NCI-H2081 treated with DMSO at 0.1 percent for 48 hours (cell line): ENCODE data around the gene VASH1.
"Not testable (repeated sequence)": the region's sequence is repeated elsewhere in the genome, so short reads cannot be mapped to it uniquely, and the experiment has no call there.

Source experiments
- DNase-seq: peaks from one replicate; lab custom pipeline; 2025; lab: John Stamatoyannopoulos, UW

The VASH1 gene

DNA sequence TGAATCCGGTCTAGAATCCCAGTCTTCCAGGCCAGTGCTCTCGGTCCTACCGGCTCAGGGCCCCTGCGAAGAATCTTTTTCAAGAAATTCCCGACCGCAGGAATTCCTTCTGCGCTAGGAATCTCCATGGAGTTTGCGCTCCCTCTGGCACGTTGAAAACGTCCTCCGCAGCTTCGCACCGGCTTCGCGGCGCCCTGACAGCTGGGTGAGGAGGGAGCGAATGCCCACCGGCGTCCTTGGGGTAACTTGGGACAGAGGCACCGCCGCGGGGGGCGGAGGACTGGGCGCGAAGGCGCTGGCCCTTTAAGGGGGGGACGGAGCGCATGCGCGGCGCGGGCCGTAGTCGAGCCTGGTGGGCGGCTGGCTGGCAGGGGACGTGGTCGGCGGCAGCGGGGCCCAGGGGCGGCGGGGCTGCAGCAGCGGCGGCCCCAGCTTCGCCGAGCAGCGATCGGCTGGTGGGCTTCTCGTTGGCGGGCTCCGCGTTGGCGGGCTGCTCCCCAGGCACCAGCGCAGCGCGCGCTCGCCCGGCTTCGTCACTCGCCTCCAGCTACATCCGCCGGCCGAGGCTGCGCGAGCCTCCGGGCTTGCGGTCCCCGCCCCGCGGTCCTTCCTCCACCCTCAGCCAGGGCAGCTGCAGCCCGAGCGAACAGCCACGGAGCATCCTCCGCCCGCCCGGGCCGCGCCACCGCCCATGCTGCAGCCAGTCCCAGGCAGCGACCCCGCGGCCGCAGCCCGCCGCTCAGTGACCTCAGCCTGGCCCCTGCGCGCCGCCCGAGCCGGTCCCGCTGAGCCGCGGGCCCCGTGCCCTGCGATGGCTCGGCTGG lies at the start of gene VASH1:
TSS of gene VASH1 (plus strand) at position 333 of the 824 bp plus-strand sequence. CDS start 1,354 bp downstream, outside the sequence.
- DNase-seq: no peak

DNA sequence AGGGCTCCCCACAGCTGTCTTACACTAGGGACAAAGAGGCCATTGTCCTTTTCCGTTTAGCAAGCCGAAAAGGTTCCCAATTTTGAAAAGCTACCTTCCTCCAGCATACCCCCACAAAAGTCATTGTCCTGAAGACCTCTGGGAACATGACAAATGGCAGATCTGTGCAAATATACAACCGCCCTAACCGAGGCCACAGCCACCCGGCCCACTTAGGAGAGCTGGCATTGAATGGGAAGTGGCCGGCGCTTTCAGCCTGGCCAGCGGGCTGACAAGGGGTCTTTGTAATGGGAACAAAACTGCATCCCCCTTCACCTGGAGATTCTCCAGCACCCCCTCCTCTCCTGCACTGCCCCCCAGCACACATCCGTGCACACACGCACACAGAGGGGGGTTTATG lies 48.1 kb upstream of the VASH1 start:
- no peak for DNase-seq

DNA sequence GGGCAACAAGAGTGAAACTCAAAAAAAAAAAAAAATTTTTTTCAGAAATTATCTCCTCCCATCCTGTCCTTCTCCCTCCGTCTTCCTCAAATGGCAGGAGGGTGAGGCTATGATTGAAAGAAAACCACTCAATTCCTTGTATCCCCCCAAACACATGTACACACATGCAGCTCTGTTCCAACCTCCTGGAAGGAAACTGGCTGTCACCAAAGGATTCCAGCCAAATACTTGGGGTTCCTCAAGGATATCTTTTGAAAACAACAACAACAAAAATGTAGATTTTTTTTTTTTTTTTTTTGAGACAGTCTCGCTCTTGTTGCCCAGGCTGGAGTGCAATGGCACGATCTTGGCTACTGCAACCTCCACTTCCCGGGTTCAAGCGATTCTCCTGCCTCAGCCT lies 46.8 kb upstream of the VASH1 start:
- DNase-seq: no peak

GRCh38 chr14:76715101-76715500 lies 46.2 kb upstream of the VASH1 start:
- no peak for DNase-seq

DNA sequence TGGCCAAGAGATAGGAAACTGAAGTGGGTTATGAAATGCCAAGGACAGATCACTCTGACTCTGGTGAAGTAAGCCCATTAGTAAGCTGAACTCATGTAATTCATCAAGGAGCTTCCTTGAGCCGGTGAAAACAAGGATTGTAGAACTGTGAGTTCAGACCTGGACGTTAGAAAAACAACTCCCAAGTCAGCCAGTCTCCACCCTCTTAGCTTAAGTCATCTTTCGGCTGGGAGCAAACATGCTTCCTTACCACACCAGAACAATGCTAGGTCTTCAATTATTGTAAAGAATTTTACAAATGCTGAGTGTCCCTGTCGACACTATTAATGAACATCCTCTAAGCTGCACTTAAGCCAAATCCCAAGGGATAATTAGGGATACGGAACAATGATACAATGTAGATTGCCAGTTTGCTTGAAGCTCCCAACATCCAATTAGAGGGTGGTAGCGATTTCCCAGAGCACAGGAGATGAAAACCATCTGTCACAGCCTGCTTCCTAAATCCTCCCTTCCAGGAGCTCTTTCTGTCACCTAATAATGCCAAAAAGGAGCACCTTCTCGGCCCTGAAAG lies 45.7 kb upstream of the VASH1 start:
- DNase-seq: no peak

DNA sequence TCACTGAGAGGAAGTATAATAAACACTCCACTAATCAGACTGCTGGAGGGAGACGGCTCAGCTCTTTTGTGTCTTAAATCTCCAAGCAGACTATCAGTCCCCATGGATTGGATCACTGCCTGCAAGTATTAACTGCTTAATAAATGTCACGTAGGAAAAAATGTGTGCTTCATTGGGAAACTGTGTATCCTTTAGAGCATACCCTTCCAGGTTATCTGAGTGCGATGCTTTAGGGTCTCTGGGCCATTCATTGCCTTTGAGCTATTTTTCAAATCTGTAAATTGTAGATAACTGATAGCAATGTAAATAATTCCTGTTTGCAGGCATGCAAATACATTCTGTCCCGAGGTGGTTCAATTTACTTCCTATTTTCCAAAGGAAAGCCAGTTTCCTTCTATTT lies 45.0 kb upstream of the VASH1 start:
- no peak for DNase-seq

GRCh38 chr14:76717508-76718290 lies 43.6 kb upstream of the VASH1 start:
- no peak for DNase-seq

DNA sequence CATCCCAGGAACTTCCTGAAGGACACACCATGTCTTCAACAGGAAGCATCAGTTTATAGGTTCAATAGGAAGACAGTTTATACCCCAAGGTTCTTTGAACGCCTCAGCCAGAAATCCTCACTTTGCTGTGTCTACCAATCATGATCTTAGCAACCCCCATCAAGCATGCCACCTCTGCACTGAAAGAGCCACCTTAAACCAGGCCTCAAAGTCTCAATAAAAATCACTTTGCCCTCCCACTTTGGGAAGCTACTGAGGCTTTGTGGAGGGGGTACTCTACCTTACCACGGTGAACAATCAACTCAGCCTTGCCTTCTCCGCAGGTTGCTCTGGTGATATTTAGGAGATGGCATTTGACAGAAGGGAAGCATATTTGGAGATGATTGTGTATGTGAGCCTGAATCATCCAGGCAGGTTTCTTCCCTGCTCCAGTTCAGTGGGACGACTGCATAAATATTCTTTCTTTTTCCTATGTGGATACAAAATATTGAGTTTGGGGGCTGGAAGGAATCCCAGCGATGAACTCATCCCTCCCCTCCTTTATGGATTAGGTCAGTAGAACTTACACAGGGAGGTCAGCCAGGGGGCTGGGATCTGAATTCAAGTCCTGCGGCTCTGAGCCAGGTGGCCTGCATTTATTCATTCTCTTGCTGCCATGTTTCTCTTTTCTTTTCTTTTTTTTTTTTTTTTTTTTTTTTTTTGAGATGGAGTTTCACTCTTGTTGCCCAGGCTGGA lies 42.8 kb upstream of the VASH1 start:
- DNase-seq: no peak

- no peak for DNase-seq
Measured at GRCh38 chr14:76719666-76720065, 41.6 kb upstream of the VASH1 start.

DNA sequence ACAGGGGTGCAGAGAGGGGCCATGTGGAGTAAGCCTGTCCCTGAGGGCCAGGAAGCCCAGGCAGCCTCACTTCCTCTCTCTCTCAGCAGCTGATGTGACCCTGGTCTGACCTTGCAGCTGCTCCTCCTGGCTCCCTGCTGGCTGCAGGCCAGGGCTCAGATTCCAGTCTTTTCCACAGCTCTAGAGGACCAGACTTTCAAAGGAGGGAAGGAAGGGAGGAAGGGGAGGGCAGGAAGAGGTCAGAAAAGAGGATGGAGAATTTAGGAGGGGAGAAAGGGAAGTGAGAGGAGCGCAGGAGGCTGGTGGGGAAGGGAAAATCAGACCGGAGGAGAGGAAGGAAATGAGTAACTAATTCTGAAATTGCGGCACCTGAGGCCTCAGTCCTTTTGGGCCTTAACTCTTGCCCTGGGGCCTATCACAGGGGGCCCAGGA lies 40.9 kb upstream of the VASH1 start:
- no peak for DNase-seq

GRCh38 chr14:76721506-76721905 lies 39.8 kb upstream of the VASH1 start:
- DNase-seq: not testable (repeated sequence)

GRCh38 chr14:76724651-76725550 lies 36.4 kb upstream of the VASH1 start:
- DNase-seq: no peak

DNA sequence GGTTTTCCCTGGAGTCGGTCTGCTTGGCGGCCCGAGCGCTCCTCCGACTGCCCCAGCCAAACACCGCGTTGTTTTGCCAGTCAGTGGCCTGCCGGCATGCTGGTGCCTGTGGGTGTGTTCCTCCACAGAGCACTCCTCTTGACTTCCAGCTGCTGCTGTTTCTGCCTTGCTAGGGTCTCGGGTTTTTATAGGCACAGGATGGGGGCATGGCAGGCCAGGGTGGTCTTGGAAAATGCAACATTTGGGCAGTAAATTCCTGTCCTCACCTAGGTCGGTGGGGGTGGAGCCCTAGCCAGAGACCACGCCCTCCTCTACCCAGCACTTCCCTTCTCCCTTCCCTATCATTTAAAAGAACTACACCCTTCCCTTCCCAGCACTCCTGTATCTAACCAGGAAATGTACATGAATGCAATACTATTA lies 34.7 kb upstream of the VASH1 start:
- no peak for DNase-seq

DNA sequence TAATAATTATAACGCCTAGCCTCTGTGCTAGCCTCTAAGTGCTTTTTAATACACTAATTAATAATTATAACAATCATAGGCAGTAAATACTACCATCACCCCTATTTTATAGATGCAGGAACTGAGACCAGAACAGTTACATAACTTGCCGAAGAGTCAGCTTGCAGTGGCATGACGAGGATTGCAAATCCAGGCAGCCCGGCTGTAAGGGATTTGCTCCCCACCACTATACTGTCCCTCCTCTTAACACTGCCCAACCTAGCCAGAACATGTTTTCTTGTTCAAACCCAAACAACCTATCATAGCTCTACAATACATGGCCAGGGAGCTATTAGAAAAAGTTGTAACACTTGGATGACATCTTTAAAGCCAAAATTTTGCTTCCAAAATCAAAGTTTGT lies 33.9 kb upstream of the VASH1 start:
- DNase-seq: no peak

- DNase-seq: no peak
Measured at GRCh38 chr14:76727901-76728300, 33.4 kb upstream of the VASH1 start.

DNA sequence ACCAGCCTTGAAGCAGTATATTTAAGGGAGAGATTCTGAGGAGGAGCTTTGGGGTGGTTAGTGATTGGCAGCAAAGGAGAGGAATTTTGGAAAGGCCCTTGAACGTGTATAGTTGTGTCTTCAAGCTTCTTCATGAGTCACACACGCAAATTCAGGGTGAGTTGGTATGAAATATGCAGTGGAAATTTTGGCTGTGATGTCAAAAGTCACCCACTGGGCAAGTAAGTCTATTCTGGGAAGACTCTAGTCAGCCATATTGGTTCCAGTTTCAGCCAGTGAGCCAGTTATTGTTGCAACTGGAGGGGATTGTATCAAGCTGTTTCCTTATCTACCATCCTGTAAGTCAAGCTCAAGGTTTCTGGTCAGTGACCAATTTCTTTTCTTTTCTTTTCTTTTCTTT lies 32.0 kb upstream of the VASH1 start:
- no peak for DNase-seq

DNA sequence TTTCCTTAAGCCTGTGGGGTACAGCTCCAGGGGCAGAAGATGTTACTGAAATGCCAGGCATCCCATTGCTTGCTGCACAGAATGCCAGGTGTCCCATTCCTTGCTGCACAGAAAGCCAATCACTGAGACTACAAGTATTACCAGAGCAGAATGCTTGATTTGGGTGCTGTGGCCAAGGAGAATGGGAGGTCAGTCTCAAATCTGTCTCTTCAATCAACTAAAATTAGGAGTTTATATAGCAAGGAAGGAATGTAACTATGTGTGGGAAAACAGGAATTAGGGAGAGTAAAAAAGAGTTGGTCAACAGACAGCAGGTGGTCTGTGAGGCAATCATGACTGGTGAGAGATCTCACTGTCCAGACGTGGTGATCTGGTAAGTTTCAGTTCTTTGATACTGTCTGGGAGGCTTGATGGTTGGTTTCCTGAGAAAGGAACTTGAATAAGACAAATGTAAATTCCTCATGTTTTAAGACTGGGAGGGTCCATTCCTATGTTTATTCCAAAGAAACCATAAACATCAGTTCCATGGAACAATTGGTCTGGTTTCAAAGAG lies 31.2 kb upstream of the VASH1 start:
- no peak for DNase-seq

DNA sequence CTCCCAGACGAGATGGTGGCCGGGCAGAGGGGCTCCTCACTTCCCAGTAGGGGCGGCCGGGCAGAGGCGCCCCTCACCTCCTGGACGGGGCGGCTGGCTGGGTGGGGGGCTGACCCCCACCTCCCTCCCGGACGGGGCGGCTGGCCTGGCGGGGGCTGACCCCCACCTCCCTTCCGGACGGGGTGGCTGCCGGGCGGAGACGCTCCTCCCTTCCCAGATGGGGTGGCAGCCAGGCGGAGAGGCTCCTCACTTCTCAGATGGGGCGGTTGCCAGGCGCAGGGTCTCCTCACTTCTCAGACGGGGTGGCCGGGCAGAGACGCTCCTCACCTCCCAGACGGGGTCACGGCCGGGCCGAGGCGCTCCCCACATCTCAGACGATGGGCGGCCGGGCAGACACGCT lies 26.8 kb upstream of the VASH1 start:
- DNase-seq: not testable (repeated sequence)

- no peak for DNase-seq
Measured at GRCh38 chr14:76736514-76736913, 24.8 kb upstream of the VASH1 start.

DNA sequence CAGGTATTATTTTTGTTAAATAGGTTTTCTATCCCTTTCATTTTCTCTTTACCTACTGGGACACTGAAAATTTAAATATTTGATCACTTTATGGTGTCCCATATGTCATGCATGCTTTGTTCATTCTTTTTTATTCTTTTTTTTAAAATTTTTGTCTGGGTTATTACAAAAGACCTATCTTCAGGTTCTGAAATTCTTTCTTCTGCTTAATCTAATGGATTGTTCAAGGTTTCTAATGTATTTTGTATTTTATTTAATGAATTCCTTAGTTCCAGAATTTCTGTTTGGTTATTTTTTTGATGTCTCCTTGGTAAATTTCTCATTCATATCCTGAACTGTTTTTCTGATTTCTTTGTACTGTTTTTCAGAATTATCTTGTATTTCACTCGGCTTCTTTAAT lies 20.2 kb upstream of the VASH1 start:
- DNase-seq: no peak

DNA sequence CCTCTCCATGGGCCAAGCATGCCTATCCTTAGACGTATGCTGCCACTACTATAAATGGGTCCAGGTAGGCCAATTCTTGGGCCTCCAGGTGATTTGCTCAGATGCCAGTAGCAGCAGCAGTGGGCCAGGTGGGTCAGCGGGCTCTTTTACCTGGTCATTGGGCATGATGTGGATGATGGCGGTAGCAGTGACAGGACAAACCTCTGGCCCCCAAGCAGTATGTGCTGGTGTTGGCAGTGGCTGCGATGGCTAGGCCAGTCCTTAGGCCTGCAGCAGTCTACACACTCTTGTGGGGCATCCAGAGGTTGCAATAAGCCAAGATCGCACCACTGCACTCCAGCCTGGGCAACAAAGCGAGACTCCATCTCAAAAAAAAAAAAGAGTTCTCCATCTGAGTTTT lies 19.1 kb upstream of the VASH1 start:
- DNase-seq: no peak
